ELF-1 (cell line): ENCODE results near the gene SERPINB3.
"Not testable (repeated sequence)": the region's sequence is repeated elsewhere in the genome, so short reads cannot be mapped to it uniquely, and the experiment has no call there.

Experiments
- DNase-seq: peaks from one replicate; pipeline ENCODE4 v3.0.0-alpha.2; 2016; ENCODE audit warnings: low read depth, low spot score

SERPINB3 gene

GRCh38 chr18:63646936-63647335 lies 14.8 kb downstream of the SERPINB3 start:
- no peak for DNase-seq

- DNase-seq = not testable (repeated sequence)
These were observed 17.0 kb downstream of the SERPINB3 start for GRCh38 chr18:63644694-63645093.

- not testable (repeated sequence) for DNase-seq
These were observed 17.6 kb downstream of the SERPINB3 start, which contains the start of gene SERPINB4 for GRCh38 chr18:63644142-63644541. SERPINB4 (minus strand) TSS chr18:63644256; CDS start chr18:63643577, 679 bp downstream.

DNA sequence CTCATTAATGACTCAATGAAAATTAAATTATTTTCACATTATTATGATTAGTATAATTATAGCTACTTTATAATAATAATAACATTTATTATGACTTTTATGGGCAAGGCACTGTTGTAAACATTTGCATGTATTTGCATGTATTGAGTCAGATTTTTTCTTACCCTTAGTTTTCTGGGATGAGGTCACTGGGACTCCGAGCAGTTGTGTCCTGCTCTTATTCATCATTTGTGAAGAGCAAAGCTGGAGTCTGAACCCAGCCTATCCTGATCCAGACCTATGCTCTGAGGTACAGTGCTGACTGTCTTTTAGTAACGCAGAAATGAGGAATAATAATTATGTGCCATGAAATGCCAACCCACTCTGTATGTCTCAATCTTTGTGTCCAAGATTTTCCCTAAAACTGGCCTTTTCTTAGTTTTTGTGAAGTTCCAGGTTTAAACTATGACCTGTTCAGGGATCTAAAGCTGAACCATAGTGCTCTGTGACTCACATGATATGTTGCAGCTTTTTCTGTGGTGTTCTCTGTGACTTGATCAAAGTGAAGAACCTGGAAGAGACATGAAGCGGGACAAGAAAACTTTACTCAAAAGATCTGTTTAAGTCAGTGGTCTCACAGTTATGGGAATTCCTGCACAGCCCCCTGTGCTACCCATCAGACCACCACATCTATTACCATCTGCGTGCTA lies 18.9 kb downstream of the SERPINB3 start:
- not testable (repeated sequence) for DNase-seq

GRCh38 chr18:63641157-63641680 lies 20.5 kb downstream of the SERPINB3 start:
- DNase-seq = not testable (repeated sequence)

DNA sequence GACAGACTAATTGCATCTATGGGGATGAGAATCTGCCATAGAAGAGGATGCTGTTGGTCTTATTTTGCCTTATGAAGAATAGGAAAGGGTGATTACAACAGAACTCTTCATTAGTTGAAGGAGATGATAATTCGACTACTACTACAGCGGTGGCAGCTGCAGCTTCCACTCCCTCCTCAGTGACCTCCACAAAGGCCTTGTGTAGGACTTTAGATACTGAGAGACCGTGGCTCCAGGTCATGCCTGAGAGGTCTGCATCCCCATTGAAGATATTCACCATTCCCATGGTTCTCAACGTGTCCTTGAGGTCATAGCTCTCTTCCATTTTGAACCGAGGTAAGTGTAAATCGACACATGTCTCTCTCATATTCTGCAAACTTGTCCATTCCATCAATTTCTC lies 24.0 kb downstream of the SERPINB3 start:
- DNase-seq = no peak

GRCh38 chr18:63627819-63628218 lies 33.9 kb downstream of the SERPINB3 start:
- DNase-seq = no peak

GRCh38 chr18:63626431-63626830 lies 35.3 kb downstream of the SERPINB3 start:
- DNase-seq = no peak

DNA sequence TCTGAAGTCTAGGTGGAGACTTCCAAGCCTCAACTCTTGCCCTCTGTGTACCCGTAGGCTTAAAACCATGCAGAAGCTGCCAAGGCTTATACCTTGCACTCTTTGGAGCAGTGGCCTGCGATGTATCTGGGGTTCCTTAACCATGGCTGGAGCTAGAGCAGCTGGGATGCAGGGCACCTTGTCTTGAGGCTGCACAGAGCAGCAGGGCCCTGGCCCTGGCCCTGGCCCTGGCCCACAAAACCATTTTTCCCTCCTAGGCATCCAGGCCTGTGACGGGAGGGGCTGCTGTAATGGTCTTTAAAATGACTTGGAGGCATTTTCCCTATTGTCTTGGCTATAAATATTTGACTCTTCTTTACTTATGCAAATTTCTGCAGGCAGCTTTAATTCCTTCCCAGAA lies 36.8 kb downstream of the SERPINB3 start:
- DNase-seq = no peak

- no peak for DNase-seq
These were observed 42.0 kb downstream of the SERPINB3 start for GRCh38 chr18:63619661-63620060.

GRCh38 chr18:63617915-63618234 lies 43.8 kb downstream of the SERPINB3 start:
- no peak for DNase-seq

- DNase-seq = no peak
These were observed 44.4 kb downstream of the SERPINB3 start for GRCh38 chr18:63617049-63617914.

DNA sequence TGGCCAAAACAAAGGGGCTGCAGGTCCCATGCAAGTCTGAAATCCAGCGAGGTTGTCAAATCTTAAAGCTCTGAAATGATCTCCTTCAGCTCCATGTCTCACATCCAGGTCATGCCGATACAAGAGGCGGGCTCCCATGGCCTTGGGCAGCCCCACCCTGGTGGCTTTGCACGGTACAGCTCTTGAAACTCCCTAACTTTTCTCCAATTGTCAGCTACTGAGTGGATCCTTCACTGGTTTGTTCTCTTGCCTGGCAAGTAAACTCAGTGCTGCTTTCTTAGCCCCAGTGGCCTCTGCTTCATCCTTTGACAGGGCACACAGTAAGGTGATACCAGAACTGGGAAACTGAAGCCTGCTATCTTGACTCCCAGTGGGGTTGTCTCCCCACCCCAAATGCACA lies 48.3 kb downstream of the SERPINB3 start:
- DNase-seq = no peak

DNA sequence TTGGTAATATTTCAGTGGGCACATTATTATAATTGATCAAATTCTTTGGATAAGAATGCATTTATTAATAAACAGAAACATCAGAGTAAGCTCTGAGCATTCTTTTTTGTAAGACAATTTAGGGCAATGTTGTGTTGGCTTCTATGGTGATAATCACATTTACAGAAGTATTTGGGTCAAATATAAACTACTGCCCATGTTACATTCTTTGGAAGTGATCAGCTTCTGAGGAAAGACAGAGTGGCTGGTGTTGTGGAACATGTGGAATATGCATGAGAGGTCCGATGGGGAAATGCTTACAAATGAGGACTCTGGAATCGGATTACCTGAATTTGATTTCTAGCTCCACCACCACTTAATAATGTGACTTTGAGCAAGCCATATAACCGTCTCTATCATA lies 55.2 kb downstream of the SERPINB3 start:
- DNase-seq = no peak
